NCI-H345 treated with DMSO at 0.1 percent for 48 hours (cell line): Measurements from ENCODE around the gene QPRT.
A peak's percentile ranks its signal among the peaks of the same experiment; 100 is the strongest.
"Not testable (repeated sequence)": the region's sequence is repeated elsewhere in the genome, so short reads cannot be mapped to it uniquely, and the experiment has no call there.

ENCODE experiments used
- DNase-seq: peaks from one replicate; lab custom pipeline; 2025; ENCODE audit not compliant: unreplicated experiment; lab: John Stamatoyannopoulos, UW

Gene QPRT

GRCh38 chr16:29689490-29690351, 10.7 kb downstream of the QPRT start:
- not testable (repeated sequence) for DNase-seq

GRCh38 chr16:29692606-29693005, 13.6 kb downstream of the QPRT start:
- DNase-seq = not testable (repeated sequence)

GRCh38 chr16:29694384-29695195, 15.6 kb downstream of the QPRT start:
- DNase-seq = no peak

GRCh38 chr16:29695675-29696074, 16.7 kb downstream of the QPRT start:
- DNase-seq = not testable (repeated sequence)

- DNase-seq = no peak
These were observed 17.9 kb downstream of the QPRT start for GRCh38 chr16:29696881-29697331.

- no peak for DNase-seq
These were observed 18.4 kb downstream of the QPRT start for GRCh38 chr16:29697391-29697790.

GRCh38 chr16:29698042-29698441, 19.1 kb downstream of the QPRT start:
- no peak for DNase-seq

GRCh38 chr16:29698484-29699323, 19.7 kb downstream of the QPRT start:
- no peak for DNase-seq

GRCh38 chr16:29699324-29700219, 20.6 kb downstream of the QPRT start:
- DNase-seq = no peak

GRCh38 chr16:29700253-29700987, 21.4 kb downstream of the QPRT start:
- DNase-seq = peak; percentile 66

- DNase-seq = no peak
These were observed 22.2 kb downstream of the QPRT start for GRCh38 chr16:29701214-29701555.

GRCh38 chr16:29702269-29702668, 23.3 kb downstream of the QPRT start:
- DNase-seq = no peak

GRCh38 chr16:29705030-29705429, 26.1 kb downstream of the QPRT start:
- DNase-seq = no peak

GRCh38 chr16:29707160-29707559, 28.2 kb downstream of the QPRT start:
- not testable (repeated sequence) for DNase-seq

GRCh38 chr16:29708917-29709600, 30.1 kb downstream of the QPRT start:
- no peak for DNase-seq

- DNase-seq = not testable (repeated sequence)
These were observed 30.7 kb downstream of the QPRT start for GRCh38 chr16:29709657-29710056.

GRCh38 chr16:29710227-29711219, 31.5 kb downstream of the QPRT start:
- no peak for DNase-seq

- no peak for DNase-seq
These were observed 33.8 kb downstream of the QPRT start for GRCh38 chr16:29712809-29713208.
